K562 (cell line): ENCODE data around the gene CDKN2B-AS1. TPM values are rescaled to one million over a fixed set of nuclear protein-coding genes. Genes with fewer than 3 reads are reported as not detected.

Source experiments
- ATAC-seq: fragments of 200-7000 bp; cut with Tn5 transposase; 3 replicates; pipeline ENCODE4 v1.9.1; 2020; ENCODE audit warnings: moderate library complexity
- BruUV-seq: library from RNA; stranded (reverse); fragments of 400-500 nt; replicated peaks from 2 replicates; lab custom pipeline; 2021; lab: Mats Ljungman, UMichigan
- CTCF ChIA-PET: fragments of 300-600 bp; formaldehyde crosslinking; extraction: SDS; loops from one replicate; lab custom pipeline; 2021; ENCODE audit warnings: low intra/inter-chr PET ratio; lab: Yijun Ruan, JAX
- POLR2A ChIA-PET: fragments of 300-600, 350-650 bp; sonication (Branson Sonifier 250); formaldehyde crosslinking; extraction: SDS; loops from one replicate; lab custom pipeline; 2021; ENCODE audit warnings: antibody characterized with exemption, inconsistent platforms; lab: Yijun Ruan, JAX
- DNase-seq, 4 experiments: peaks; one replicate each; pipeline versions ENCODE4 v3.0.0 to v3.0.0-alpha.2; 2011 to 2018; ENCODE audit warnings: low spot score in 3 of 4, mixed read lengths in 3 of 4; ENCODE audit errors: extremely low read depth in 1 of 4
- FAIRE-seq: peaks from 2 replicates; lab custom pipeline; 2011; peaks lifted over from hg19 to GRCh38; lab: Jason Lieb, UNC
- H2AFZ ChIP-seq: 2 replicates; pipeline ENCODE4 v1.6.0; 2011; ENCODE audit warnings: low read depth, low read length, control low read depth, inconsistent platforms
- H3K27ac ChIP-seq: fragments of 200-600 bp; 3 replicates; pipeline ENCODE4 v1.8.0; 2011; ENCODE audit warnings: low read depth, mild to moderate bottlenecking, control low read depth, inconsistent platforms, low read length, moderate library complexity, mixed read lengths; ENCODE audit errors: extremely low read depth
- H3K27me3 ChIP-seq, 2 experiments: fragments of 300-600 bp in 1 of 2; 2 replicates in 1 of 2; 3 replicates in 1 of 2; pipeline versions ENCODE4 v1.6.0 to v1.8.0; 2011; ENCODE audit warnings: inconsistent platforms in 2 of 2, low read length in 2 of 2, mild to moderate bottlenecking in 1 of 2, mixed read lengths in 1 of 2, moderate library complexity in 1 of 2; ENCODE audit not compliant: control insufficient read depth in 2 of 2, insufficient read depth in 2 of 2
- H3K36me3 ChIP-seq: fragments of 300-600 bp; 3 replicates; pipeline ENCODE4 v1.8.0; 2011; ENCODE audit warnings: mild to moderate bottlenecking, low read length, inconsistent platforms; ENCODE audit not compliant: control insufficient read depth, insufficient read depth
- H3K4me1 ChIP-seq, 2 experiments: fragments of 200-600 bp in 1 of 2; replicated peaks in 1 of 2; 2 replicates in 1 of 2; 3 replicates in 1 of 2; pipeline versions ENCODE4 v1.5.1 to v1.8.0; 2011; ENCODE audit warnings: inconsistent platforms in 2 of 2, low read length in 2 of 2, mild to moderate bottlenecking in 1 of 2, mixed read lengths in 1 of 2, moderate library complexity in 1 of 2; ENCODE audit not compliant: control insufficient read depth in 2 of 2, insufficient read depth in 2 of 2
- H3K4me2 ChIP-seq: 2 replicates; pipeline ENCODE4 v1.6.1; 2011; ENCODE audit warnings: low read length, control low read depth, inconsistent platforms, mixed read lengths; ENCODE audit not compliant: insufficient read depth
- H3K4me3 ChIP-seq: fragments of 200-600 bp; sonication (generic), shearing (Covaris generic); 2 replicates; pipeline ENCODE4 v1.5.1; 2016; ENCODE audit warnings: control low read depth, inconsistent platforms
- H3K79me2 ChIP-seq: fragments of 200-600 bp; 3 replicates; pipeline ENCODE4 v1.8.0; 2011; ENCODE audit warnings: low read length, inconsistent platforms; ENCODE audit not compliant: control insufficient read depth, insufficient read depth
- H3K9ac ChIP-seq, 2 experiments: 2 replicates each; pipeline versions ENCODE4 v1.6.0 to v1.6.1; 2011; ENCODE audit warnings: low read depth in 2 of 2, low read length in 2 of 2, control low read depth in 1 of 2, inconsistent platforms in 1 of 2, mild to moderate bottlenecking in 1 of 2, mixed read lengths in 1 of 2; ENCODE audit not compliant: insufficient read depth in 1 of 2
- H3K9me1 ChIP-seq: one replicate; pipeline ENCODE4 v1.6.0; 2011; ENCODE audit warnings: inconsistent platforms, mild to moderate bottlenecking, low read length, moderate library complexity; ENCODE audit not compliant: control insufficient read depth, insufficient read depth
- H3K9me3 ChIP-seq: replicated peaks from 2 replicates; pipeline ENCODE4 v1.5.1; 2011; ENCODE audit warnings: low read depth, low read length, inconsistent platforms; ENCODE audit not compliant: control insufficient read depth, insufficient read depth
- H4K20me1 ChIP-seq: replicated peaks from 2 replicates; pipeline ENCODE4 v1.6.1; 2011; ENCODE audit warnings: low read length, inconsistent platforms, mixed read lengths; ENCODE audit not compliant: control insufficient read depth, insufficient read depth
- CC2D1A ChIP-seq: fragments of 450-650 bp; IDR thresholded peaks from 2 replicates; pipeline ENCODE4 v1.6.1; 2017; ENCODE audit warnings: mild to moderate bottlenecking
- CHD7 ChIP-seq: fragments of 200-600 bp; sonication (generic); IDR thresholded peaks from one replicate; pipeline ENCODE4 v1.6.1; 2012; ENCODE audit warnings: mild to moderate bottlenecking, low read depth, low read length, inconsistent platforms
- MAFF ChIP-seq: IDR thresholded peaks from 2 replicates; pipeline ENCODE4 v1.6.1; 2012; ENCODE audit warnings: low read length, improper control_type of control experiment
- MXI1 ChIP-seq: IDR thresholded peaks from 2 replicates; pipeline ENCODE4 v1.6.1; 2011; ENCODE audit warnings: low read depth, mild to moderate bottlenecking, improper control_type of control experiment, low read length
- PYGO2 ChIP-seq: fragments of 450-650 bp; IDR thresholded peaks from 2 replicates; pipeline ENCODE4 v1.6.1; 2016; ENCODE audit warnings: mild to moderate bottlenecking, missing genetic modification characterization, moderate library complexity, missing compliant biosample characterization
- SFPQ ChIP-seq: fragments of 200-400 bp; formaldehyde crosslinking; IDR thresholded peaks from 2 replicates; pipeline ENCODE4 v1.6.1; 2017; ENCODE audit warnings: mild to moderate bottlenecking, low read depth, low read length, moderate library complexity
- SMAD1 ChIP-seq: fragments of 150-350 bp; IDR thresholded peaks from 2 replicates; pipeline ENCODE4 v1.6.1; 2014; ENCODE audit warnings: low read length, low read depth; ENCODE audit not compliant: partially characterized antibody
- STAG1 ChIP-seq: sonication (generic); formaldehyde crosslinking; IDR thresholded peaks from 2 replicates; pipeline ENCODE4 v1.5.0; 2020; ENCODE audit warnings: missing genetic modification reagents, borderline replicate concordance
- WGBS: fragments of 100-300 bp; shearing (Covaris generic); methylation state at CpG from one replicate; pipeline ENCODE4 v1.1.6; 2016; ENCODE audit warnings: low coverage, mixed read lengths; ENCODE audit not compliant: insufficient coverage; ENCODE audit errors: missing lambda C conversion rate; 5-methylcytosine and 5-hydroxymethylcytosine counted together
- in situ Hi-C: fragments of 300-500 bp; cut with MboI; formaldehyde crosslinking; loops from 4 replicates; pipeline ENCODE4 v1.15.0; 2018; ENCODE audit warnings: inconsistent platforms, mixed read lengths
- intact Hi-C: fragments of 100-400 bp; cut with micrococcal nuclease; formaldehyde crosslinking; loops from 2 replicates; pipeline ENCODE4 v1.14.2; 2022
- polyA plus RNA-seq, 8 experiments: library from polyadenylated mRNA; depleted of rRNA in 4 of 8; stranded (reverse) in 5 of 8; unstranded in 3 of 8; fragments of >200 nt; fragmentation: Nextera tagmentation in 2 of 8; fragmentation: Illumina TruSeq in 1 of 8; extraction: Ambion mirVana in 2 of 8; extraction: Trizol in 1 of 8; gene quantifications; 2 replicates each; pipeline versions ENCODE4 v1.2.1 to v1.2.3, GENCODE V29; 2011 to 2014; ENCODE audit warnings: inconsistent platforms in 1 of 8, missing spikeins in 1 of 8
- total RNA-seq, 7 experiments: library from RNA; depleted of rRNA in 6 of 7; stranded (reverse); fragments of >200 nt in 6 of 7; fragmentation: Illumina TruSeq in 2 of 7; extraction: Trizol in 2 of 7; gene quantifications; 2 replicates each; pipeline versions ENCODE4 v1.2.1 to v1.2.3, GENCODE V29; 2011 to 2021; ENCODE audit warnings: low replicate concordance in 1 of 7

The CDKN2B-AS1 gene
- total and polyA plus RNA-seq, 9 of the 15 experiments (the other 6 are each of a cell fraction or from before 2014, with no cell fraction given): not detected

- H3K9me3 ChIP-seq: no peaks in the 10 kb centered on the region
- DNase-seq: no peak
- H3K4me2 ChIP-seq: no peak overlapping the region
- ATAC-seq: no peak
- H3K9me1 ChIP-seq: no peaks in the 10 kb centered on the region
- no peak overlapping the region for H2AFZ ChIP-seq
- ChIA-PET POLR2A (no interaction called here), CTCF (no interaction called here)
- H4K20me1 ChIP-seq: no peaks in the 10 kb centered on the region
- no peaks in the 10 kb centered on the region for H3K27me3 ChIP-seq
- intact Hi-C loops: no loop called here
- in situ Hi-C loops: no loop called here
- H3K79me2 ChIP-seq: no peaks in the 10 kb centered on the region
- no peak overlapping the region for H3K9ac ChIP-seq
- no CpG with 5 or more reads among the region's 24 CpGs for WGBS
- H3K27ac ChIP-seq: no peak overlapping the region
- H3K4me3 ChIP-seq: no peak overlapping the region
- H3K36me3 ChIP-seq: no peaks in the 10 kb centered on the region
- no peaks in the 10 kb centered on the region for H3K4me1 ChIP-seq
- no TSS peak for BruUV-seq
- no peak for FAIRE-seq
- no peak for TF ChIP-seq SFPQ
- TF ChIP-seq SMAD1: no peak
- TF ChIP-seq CHD7: no peak
- no peak for TF ChIP-seq STAG1
- TF ChIP-seq MXI1: no peak
- no peak for TF ChIP-seq MAFF
- TF ChIP-seq CC2D1A: no peak
- TF ChIP-seq PYGO2: no peak
These were observed 24.4 kb upstream of the CDKN2B-AS1 start for GRCh38 chr9:21969951-21970799.
